H9 (cell line): Measurements from ENCODE around the gene BAG2. TPM values are rescaled to one million over a fixed set of nuclear protein-coding genes. Genes with fewer than 3 reads are reported as not detected.

Experiments
- DNase-seq: peaks from one replicate; pipeline ENCODE4 v3.0.0-alpha.2; 2017
- H2AFZ ChIP-seq: one replicate; pipeline ENCODE4 v1.6.1; 2013; ENCODE audit warnings: mild to moderate bottlenecking, low read length, control low read depth, moderate library complexity
- H2AK5ac ChIP-seq: 2 replicates; pipeline ENCODE4 v1.6.1; 2013; ENCODE audit warnings: low read length, control low read depth, mixed read lengths; ENCODE audit not compliant: insufficient read length
- H2BK120ac ChIP-seq: one replicate; pipeline ENCODE4 v1.6.1; 2013; ENCODE audit warnings: low read depth, mild to moderate bottlenecking, low read length, control low read depth, inconsistent platforms; ENCODE audit not compliant: poor library complexity, severe bottlenecking
- H2BK12ac ChIP-seq: 2 replicates; pipeline ENCODE4 v1.6.1; 2013; ENCODE audit warnings: low read length, control low read depth, mixed read lengths, low read depth; ENCODE audit not compliant: insufficient read length
- H2BK15ac ChIP-seq: 2 replicates; pipeline ENCODE4 v1.6.1; 2013; ENCODE audit warnings: low read depth, low read length, control low read depth
- H2BK20ac ChIP-seq: one replicate; pipeline ENCODE4 v1.6.1; 2013; ENCODE audit warnings: low read depth, mild to moderate bottlenecking, low read length, control low read depth, inconsistent platforms; ENCODE audit not compliant: poor library complexity, severe bottlenecking
- H2BK5ac ChIP-seq: 2 replicates; pipeline ENCODE4 v1.6.1; 2013; ENCODE audit warnings: low read length, control low read depth, mixed read lengths; ENCODE audit not compliant: insufficient read length
- H3K14ac ChIP-seq: 2 replicates; pipeline ENCODE4 v1.6.1; 2013; ENCODE audit warnings: low read length, control low read depth; ENCODE audit not compliant: insufficient read depth
- H3K18ac ChIP-seq: 2 replicates; pipeline ENCODE4 v1.6.1; 2013; ENCODE audit warnings: low read depth, mild to moderate bottlenecking, mixed read lengths, low read length, control low read depth; ENCODE audit not compliant: insufficient read length
- H3K23ac ChIP-seq: 2 replicates; pipeline ENCODE4 v1.6.1; 2013; ENCODE audit warnings: low read length, control low read depth, mixed read lengths, low read depth; ENCODE audit not compliant: insufficient read length
- H3K23me2 ChIP-seq: 2 replicates; pipeline ENCODE4 v1.6.1; 2013; ENCODE audit warnings: low read depth, mild to moderate bottlenecking, mixed read lengths, low read length, control low read depth; ENCODE audit not compliant: insufficient read length, poor library complexity, severe bottlenecking
- H3K27ac ChIP-seq: 2 replicates; pipeline ENCODE4 v1.5.1; 2013; ENCODE audit warnings: low read length, control low read depth, mixed read lengths, low read depth; ENCODE audit not compliant: insufficient read length
- H3K27me3 ChIP-seq: 2 replicates; pipeline ENCODE4 v1.6.1; 2013; ENCODE audit warnings: low read length, control low read depth, inconsistent platforms; ENCODE audit not compliant: insufficient read depth
- H3K4ac ChIP-seq: 2 replicates; pipeline ENCODE4 v1.6.1; 2013; ENCODE audit warnings: low read depth, mild to moderate bottlenecking, control low read depth, inconsistent platforms, low read length, moderate library complexity
- H3K4me1 ChIP-seq: 2 replicates; pipeline ENCODE4 v1.6.1; 2013; ENCODE audit warnings: low read length, control low read depth, inconsistent platforms; ENCODE audit not compliant: insufficient read depth
- H3K4me2 ChIP-seq: 2 replicates; pipeline ENCODE4 v1.6.1; 2013; ENCODE audit warnings: low read length, control low read depth, mixed read lengths; ENCODE audit not compliant: insufficient read length, insufficient read depth
- H3K56ac ChIP-seq: 2 replicates; pipeline ENCODE4 v1.6.1; 2013; ENCODE audit warnings: low read depth, mild to moderate bottlenecking, mixed read lengths, low read length, control low read depth; ENCODE audit not compliant: insufficient read length
- H3K79me1 ChIP-seq: 2 replicates; pipeline ENCODE4 v1.6.1; 2013; ENCODE audit warnings: low read depth, mild to moderate bottlenecking, moderate library complexity, low read length, control low read depth, inconsistent platforms; ENCODE audit not compliant: insufficient read depth, poor library complexity, severe bottlenecking
- H3K79me2 ChIP-seq: 2 replicates; pipeline ENCODE4 v1.6.1; 2013; ENCODE audit warnings: low read length, control low read depth, inconsistent platforms; ENCODE audit not compliant: insufficient read depth
- H3K9ac ChIP-seq: 2 replicates; pipeline ENCODE4 v1.6.1; 2013; ENCODE audit warnings: low read length, control low read depth, mixed read lengths; ENCODE audit not compliant: insufficient read length; ENCODE audit errors: extremely low read depth
- H3K9me3 ChIP-seq: one replicate; pipeline ENCODE4 v1.6.1; 2013; ENCODE audit warnings: low read depth, low read length, inconsistent platforms; ENCODE audit not compliant: control insufficient read depth
- H3T11ph ChIP-seq: one replicate; pipeline ENCODE4 v1.6.1; 2013; ENCODE audit warnings: mild to moderate bottlenecking, low read length, control low read depth, inconsistent platforms
- H4K20me1 ChIP-seq: one replicate; pipeline ENCODE4 v1.6.1; 2013; ENCODE audit not compliant: control insufficient read depth, insufficient read length, insufficient read depth
- H4K5ac ChIP-seq: 2 replicates; pipeline ENCODE4 v1.6.1; 2013; ENCODE audit warnings: low read depth, mild to moderate bottlenecking, mixed read lengths, low read length, control low read depth; ENCODE audit not compliant: insufficient read length
- H4K8ac ChIP-seq: replicated peaks from 2 replicates; pipeline ENCODE4 v1.6.1; 2013; ENCODE audit warnings: low read length, control low read depth, mixed read lengths, low read depth; ENCODE audit not compliant: insufficient read length
- H4K91ac ChIP-seq: 2 replicates; pipeline ENCODE4 v1.6.1; 2013; ENCODE audit warnings: low read depth, mild to moderate bottlenecking, moderate library complexity, mixed read lengths, low read length, control low read depth; ENCODE audit not compliant: insufficient read length
- H3K27ac Mint-ChIP-seq, 3 experiments: 2 replicates in 2 of 3; 3 replicates in 1 of 3; pipeline ENCODE4 v1.8.0; 2020 to 2021; ENCODE audit warnings: mixed read lengths in 3 of 3, mild to moderate bottlenecking in 1 of 3, moderate library complexity in 1 of 3
- H3K27me3 Mint-ChIP-seq: 2 replicates; pipeline ENCODE4 v1.8.0; 2021; ENCODE audit warnings: low read depth, mild to moderate bottlenecking, moderate library complexity, mixed read lengths
- H3K36me3 Mint-ChIP-seq, 3 experiments: 2 replicates in 2 of 3; 3 replicates in 1 of 3; pipeline ENCODE4 v1.8.0; 2020 to 2021; ENCODE audit warnings: low read depth in 3 of 3, mixed read lengths in 3 of 3; ENCODE audit not compliant: insufficient read depth in 1 of 3
- H3K4me1 Mint-ChIP-seq, 2 experiments: 2 replicates each; pipeline ENCODE4 v1.8.0; 2020; ENCODE audit warnings: mixed read lengths in 2 of 2
- H3K4me3 Mint-ChIP-seq, 2 experiments: 2 replicates in 1 of 2; 3 replicates in 1 of 2; pipeline ENCODE4 v1.8.0; 2020 to 2021; ENCODE audit warnings: mild to moderate bottlenecking in 2 of 2, mixed read lengths in 2 of 2, moderate library complexity in 1 of 2
- H3K9me3 Mint-ChIP-seq, 2 experiments: 2 replicates in 1 of 2; 3 replicates in 1 of 2; pipeline ENCODE4 v1.8.0; 2020; ENCODE audit warnings: mild to moderate bottlenecking in 2 of 2, mixed read lengths in 2 of 2, moderate library complexity in 1 of 2
- WGBS: extraction: QIAGEN DNeasy Blood & Tissue Kit; methylation state at CpG from one replicate; pipeline ENCODE4 v1.1.7; 2013; ENCODE audit warnings: missing lambda C conversion rate, low lambda C conversion rate, mixed read lengths; ENCODE audit not compliant: insufficient read length; ENCODE audit errors: extremely low coverage; 5-methylcytosine and 5-hydroxymethylcytosine counted together
- total RNA-seq: library from RNA; stranded (reverse); gene quantifications from 2 replicates; pipeline ENCODE4 v1.2.1, GENCODE V29; 2021
- TF ChIP-seq, protein P1 (sequence below): fragments of 200-600 bp; sonication (generic); conservative IDR thresholded peaks from 3 replicates; pipeline ENCODE4 v1.8.0; 2021; ENCODE audit warnings: antibody characterized with exemption, mild to moderate bottlenecking

BAG2 gene
- total RNA-seq, 1 experiment from 2014 or later, result 8.4 TPM

- Histone ChIP-seq H3K27ac (no peak overlapping the region), H3K79me2 (peaks cover 8% of the 10 kb centered on the region; the same call in 1 of the 2 replicates), H3K4me1 (no peaks in the 10 kb centered on the region; the same call in 1 of the 2 replicates), H3K23ac (no peak overlapping the region), H4K20me1 (no peaks in the 10 kb centered on the region), H3K27me3 (no peaks in the 10 kb centered on the region), H3K14ac (no peak overlapping the region), H3K9me3 (no peaks in the 10 kb centered on the region), H3K56ac (no peak overlapping the region), H4K5ac (no peak overlapping the region), H3K4ac (no peak overlapping the region), H3K18ac (no peak overlapping the region), H2BK5ac (no peak overlapping the region), H2BK20ac (no peak overlapping the region), H2BK15ac (no peak overlapping the region), H2BK12ac (no peak overlapping the region), H2BK120ac (no peak overlapping the region), H3T11ph (no peak overlapping the region), H4K91ac (no peak overlapping the region), H2AFZ (no peak overlapping the region), H3K9ac (no peak overlapping the region), H4K8ac (no peak overlapping the region), H3K4me2 (no peak overlapping the region), H3K79me1 (peaks cover 7% of the 10 kb centered on the region), H3K23me2 (no peaks in the 10 kb centered on the region), H2AK5ac (no peak overlapping the region)
- peak overlapping the region in 1 of 3 experiments; percentile 68; a peak in 3 of 7 replicates for H3K27ac Mint-ChIP-seq
- WGBS, result no CpG with 5 or more reads among the region's 5 CpGs
- TF ChIP-seq, protein P1, sequence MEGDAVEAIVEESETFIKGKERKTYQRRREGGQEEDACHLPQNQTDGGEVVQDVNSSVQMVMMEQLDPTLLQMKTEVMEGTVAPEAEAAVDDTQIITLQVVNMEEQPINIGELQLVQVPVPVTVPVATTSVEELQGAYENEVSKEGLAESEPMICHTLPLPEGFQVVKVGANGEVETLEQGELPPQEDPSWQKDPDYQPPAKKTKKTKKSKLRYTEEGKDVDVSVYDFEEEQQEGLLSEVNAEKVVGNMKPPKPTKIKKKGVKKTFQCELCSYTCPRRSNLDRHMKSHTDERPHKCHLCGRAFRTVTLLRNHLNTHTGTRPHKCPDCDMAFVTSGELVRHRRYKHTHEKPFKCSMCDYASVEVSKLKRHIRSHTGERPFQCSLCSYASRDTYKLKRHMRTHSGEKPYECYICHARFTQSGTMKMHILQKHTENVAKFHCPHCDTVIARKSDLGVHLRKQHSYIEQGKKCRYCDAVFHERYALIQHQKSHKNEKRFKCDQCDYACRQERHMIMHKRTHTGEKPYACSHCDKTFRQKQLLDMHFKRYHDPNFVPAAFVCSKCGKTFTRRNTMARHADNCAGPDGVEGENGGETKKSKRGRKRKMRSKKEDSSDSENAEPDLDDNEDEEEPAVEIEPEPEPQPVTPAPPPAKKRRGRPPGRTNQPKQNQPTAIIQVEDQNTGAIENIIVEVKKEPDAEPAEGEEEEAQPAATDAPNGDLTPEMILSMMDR, result no peak
- 0 out of 5 replicates have a peak, but pooled peaks cover 0 to 4% of the 10 kb centered on the region in 2 experiments for H3K9me3 Mint-ChIP-seq
- H3K4me3 Mint-ChIP-seq, result no peak overlapping the region
- no peak for DNase-seq
- H3K36me3 Mint-ChIP-seq, result peaks cover 0 to 10% (median 0%) of the 10 kb centered on the region in 3 experiments; a peak in 4 of 7 replicates
- H3K27me3 Mint-ChIP-seq, result no peaks in the 10 kb centered on the region
- H3K4me1 Mint-ChIP-seq, result peaks cover 15 to 26% of the 10 kb centered on the region in 2 experiments
Observed at GRCh38 chr6:57210060-57210459, 37.9 kb downstream of the BAG2 start.
